SK-N-SH treated with all-trans-retinoic acid at 6 μM for 48 hours (cell line): ENCODE measurements around the gene EPB41L5.

ENCODE experiments used
- ATAC-seq: fragments of 200-7000 bp; cut with Tn5 transposase; 3 replicates; pipeline ENCODE4 v1.9.1; 2020; ENCODE audit warnings: mild to moderate bottlenecking, moderate library complexity
- ARNTL ChIP-seq: fragments of 450-650 bp; formaldehyde crosslinking; IDR thresholded peaks from 2 replicates; pipeline ENCODE4 v1.5.0; 2020; ENCODE audit warnings: low read depth, mild to moderate bottlenecking, moderate library complexity, borderline replicate concordance
- BACH2 ChIP-seq: fragments of 250-450 bp; sonication (Bioruptor Pico); IDR thresholded peaks from 2 replicates; pipeline ENCODE4 v1.9.0; 2021; ENCODE audit warnings: mild to moderate bottlenecking, borderline replicate concordance
- CSDC2 ChIP-seq: fragments of 250-450 bp; sonication (Bioruptor Pico); IDR thresholded peaks from 2 replicates; pipeline ENCODE4 v1.5.0; 2020; ENCODE audit warnings: mild to moderate bottlenecking, moderate library complexity
- ESRRG ChIP-seq: fragments of 250-450 bp; sonication (Bioruptor Pico); IDR thresholded peaks from 2 replicates; pipeline ENCODE4 v1.6.1; 2021; ENCODE audit warnings: mild to moderate bottlenecking
- GLIS3 ChIP-seq: fragments of 250-450 bp; sonication (Bioruptor Pico); IDR thresholded peaks from 2 replicates; pipeline ENCODE4 v1.5.0; 2020; ENCODE audit warnings: mild to moderate bottlenecking, moderate library complexity
- ISL1 ChIP-seq: fragments of 250-450 bp; sonication (Bioruptor Pico); IDR thresholded peaks from 2 replicates; pipeline ENCODE4 v2.1.2; 2022; ENCODE audit warnings: mild to moderate bottlenecking, moderate library complexity
- OSR1 ChIP-seq: fragments of 250-450 bp; sonication (Bioruptor Pico); IDR thresholded peaks from 2 replicates; pipeline ENCODE4 v1.8.0; 2022; ENCODE audit warnings: moderate library complexity, mild to moderate bottlenecking, inconsistent platforms
- PPARA ChIP-seq: fragments of 250-450 bp; sonication (Bioruptor Pico); IDR thresholded peaks from 2 replicates; pipeline ENCODE4 v1.5.0; 2020; ENCODE audit warnings: mild to moderate bottlenecking, borderline replicate concordance
- RARB ChIP-seq: fragments of 250-450 bp; sonication (Bioruptor Pico); IDR thresholded peaks from 2 replicates; pipeline ENCODE4 v1.8.0; 2021; ENCODE audit warnings: mild to moderate bottlenecking, moderate library complexity
- SNAI2 ChIP-seq: fragments of 250-450 bp; sonication (Bioruptor Pico); IDR thresholded peaks from 2 replicates; pipeline ENCODE4 v1.5.0; 2020; ENCODE audit warnings: mild to moderate bottlenecking, moderate library complexity
- ZFP3 ChIP-seq: fragments of 250-450 bp; sonication (Bioruptor Pico); IDR thresholded peaks from 2 replicates; pipeline ENCODE4 v1.5.0; 2020; ENCODE audit warnings: mild to moderate bottlenecking, moderate library complexity
- ZFP30 ChIP-seq: fragments of 450-650 bp; formaldehyde crosslinking; IDR thresholded peaks from 2 replicates; pipeline ENCODE4 v1.5.0; 2022; ENCODE audit warnings: mild to moderate bottlenecking, moderate library complexity
- ZNF565 ChIP-seq: fragments of 450-650 bp; formaldehyde crosslinking; conservative IDR thresholded peaks from 2 replicates; pipeline ENCODE4 v1.5.0; 2020; ENCODE audit warnings: low read depth, mild to moderate bottlenecking, moderate library complexity
- ZNF70 ChIP-seq: fragments of 450-650 bp; formaldehyde crosslinking; IDR thresholded peaks from 2 replicates; pipeline ENCODE4 v1.5.0; 2020; ENCODE audit warnings: mild to moderate bottlenecking, moderate library complexity
- ZNF8 ChIP-seq: fragments of 450-650 bp; formaldehyde crosslinking; IDR thresholded peaks from 2 replicates; pipeline ENCODE4 v1.5.0; 2020; ENCODE audit warnings: mild to moderate bottlenecking, moderate library complexity
- TF ChIP-seq, protein P1 (sequence below): fragments of 250-450 bp; sonication (Bioruptor Pico); IDR thresholded peaks from 2 replicates; pipeline ENCODE4 v1.5.1; 2021; ENCODE audit warnings: mild to moderate bottlenecking, moderate library complexity
- TF ChIP-seq, protein P2 (sequence below): fragments of 250-450 bp; sonication (Bioruptor Pico); IDR thresholded peaks from 2 replicates; pipeline ENCODE4 v1.8.0; 2020; ENCODE audit warnings: mild to moderate bottlenecking, moderate library complexity, borderline replicate concordance
- TF ChIP-seq, protein P3 (sequence below): fragments of 250-450 bp; sonication (Bioruptor Pico); IDR thresholded peaks from 2 replicates; pipeline ENCODE4 v1.8.0; 2021; ENCODE audit warnings: low read depth, mild to moderate bottlenecking, moderate library complexity, borderline replicate concordance
- TF ChIP-seq, protein P4 (sequence below): fragments of 250-450 bp; sonication (Bioruptor Pico); IDR thresholded peaks from 2 replicates; pipeline ENCODE4 v1.5.1; 2020; ENCODE audit warnings: low read depth, mild to moderate bottlenecking, moderate library complexity
- TF ChIP-seq, protein P5 (sequence below): fragments of 250-450 bp; sonication (Bioruptor Pico); IDR thresholded peaks from 2 replicates; pipeline ENCODE4 v1.5.0; 2020; ENCODE audit warnings: mild to moderate bottlenecking, moderate library complexity

EPB41L5 gene

DNA sequence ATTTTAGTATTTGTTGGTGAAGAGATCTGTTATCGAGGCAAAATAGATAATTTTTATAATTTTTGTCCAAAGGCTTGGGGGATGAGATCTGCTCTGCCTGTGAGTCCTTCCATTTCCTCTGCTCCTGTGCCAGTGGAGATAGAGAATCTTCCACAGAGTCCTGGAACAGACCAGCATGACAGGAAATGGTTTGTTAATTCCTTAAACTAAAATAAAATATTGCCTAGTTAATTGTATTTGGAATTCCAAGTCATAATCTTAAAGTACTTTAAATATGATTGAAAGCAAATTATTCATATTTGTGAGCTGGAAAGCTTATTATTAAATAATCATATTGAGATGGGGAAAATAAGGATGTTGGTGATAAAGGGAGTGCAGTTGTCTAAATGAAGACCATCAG lies 87.8 kb downstream of the EPB41L5 start (continued):
- TF ChIP-seq, protein P1, sequence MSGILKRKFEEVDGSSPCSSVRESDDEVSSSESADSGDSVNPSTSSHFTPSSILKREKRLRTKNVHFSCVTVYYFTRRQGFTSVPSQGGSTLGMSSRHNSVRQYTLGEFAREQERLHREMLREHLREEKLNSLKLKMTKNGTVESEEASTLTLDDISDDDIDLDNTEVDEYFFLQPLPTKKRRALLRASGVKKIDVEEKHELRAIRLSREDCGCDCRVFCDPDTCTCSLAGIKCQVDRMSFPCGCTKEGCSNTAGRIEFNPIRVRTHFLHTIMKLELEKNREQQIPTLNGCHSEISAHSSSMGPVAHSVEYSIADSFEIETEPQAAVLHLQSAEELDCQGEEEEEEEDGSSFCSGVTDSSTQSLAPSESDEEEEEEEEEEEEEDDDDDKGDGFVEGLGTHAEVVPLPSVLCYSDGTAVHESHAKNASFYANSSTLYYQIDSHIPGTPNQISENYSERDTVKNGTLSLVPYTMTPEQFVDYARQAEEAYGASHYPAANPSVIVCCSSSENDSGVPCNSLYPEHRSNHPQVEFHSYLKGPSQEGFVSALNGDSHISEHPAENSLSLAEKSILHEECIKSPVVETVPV (CRISPR knock-in tag) = peak; percentile 74
- 0 out of 2 replicates have a peak, but pooled peaks have one; percentile 10 for TF ChIP-seq SNAI2 (CRISPR knock-in tag)

DNA sequence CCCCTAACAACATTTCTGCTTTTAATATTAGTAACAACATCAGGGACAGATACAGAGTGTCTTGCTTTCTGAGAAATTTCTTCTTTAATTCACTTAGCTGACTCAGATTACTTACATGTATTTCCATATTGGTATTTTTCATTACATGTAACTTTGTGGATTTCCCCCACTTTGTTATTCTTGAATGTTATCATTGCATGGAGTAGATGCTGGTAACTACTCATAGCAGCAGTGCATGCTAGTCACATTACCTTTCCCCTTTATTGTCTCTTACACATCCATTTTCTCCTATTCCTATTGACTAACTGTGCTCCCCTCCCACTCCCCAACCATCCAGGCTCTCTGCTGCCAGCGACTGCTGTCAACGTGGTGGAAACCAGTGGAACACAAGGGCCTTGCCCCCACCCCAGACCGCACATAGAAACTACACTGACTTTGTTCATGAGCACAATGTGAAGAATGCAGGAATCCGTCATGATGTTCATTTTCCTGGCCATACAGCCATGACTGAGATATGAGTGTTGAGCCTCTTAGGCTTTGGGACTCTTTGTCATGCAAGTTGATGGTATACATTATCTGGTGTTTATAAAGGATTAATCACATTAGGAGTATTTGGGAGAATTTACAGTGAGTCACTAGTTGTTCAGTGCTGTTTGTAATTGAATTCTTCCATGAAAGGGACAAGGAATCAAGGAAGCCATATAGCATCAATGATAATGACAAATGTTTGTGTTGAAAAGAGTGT lies 91.0 kb downstream of the EPB41L5 start:
- ATAC-seq = peak; percentile 60; the same call in 2 of the 3 replicates
- TF ChIP-seq, protein P2, sequence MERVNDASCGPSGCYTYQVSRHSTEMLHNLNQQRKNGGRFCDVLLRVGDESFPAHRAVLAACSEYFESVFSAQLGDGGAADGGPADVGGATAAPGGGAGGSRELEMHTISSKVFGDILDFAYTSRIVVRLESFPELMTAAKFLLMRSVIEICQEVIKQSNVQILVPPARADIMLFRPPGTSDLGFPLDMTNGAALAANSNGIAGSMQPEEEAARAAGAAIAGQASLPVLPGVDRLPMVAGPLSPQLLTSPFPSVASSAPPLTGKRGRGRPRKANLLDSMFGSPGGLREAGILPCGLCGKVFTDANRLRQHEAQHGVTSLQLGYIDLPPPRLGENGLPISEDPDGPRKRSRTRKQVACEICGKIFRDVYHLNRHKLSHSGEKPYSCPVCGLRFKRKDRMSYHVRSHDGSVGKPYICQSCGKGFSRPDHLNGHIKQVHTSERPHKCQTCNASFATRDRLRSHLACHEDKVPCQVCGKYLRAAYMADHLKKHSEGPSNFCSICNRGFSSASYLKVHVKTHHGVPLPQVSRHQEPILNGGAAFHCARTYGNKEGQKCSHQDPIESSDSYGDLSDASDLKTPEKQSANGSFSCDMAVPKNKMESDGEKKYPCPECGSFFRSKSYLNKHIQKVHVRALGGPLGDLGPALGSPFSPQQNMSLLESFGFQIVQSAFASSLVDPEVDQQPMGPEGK = no peak
- TF ChIP-seq, protein P3, sequence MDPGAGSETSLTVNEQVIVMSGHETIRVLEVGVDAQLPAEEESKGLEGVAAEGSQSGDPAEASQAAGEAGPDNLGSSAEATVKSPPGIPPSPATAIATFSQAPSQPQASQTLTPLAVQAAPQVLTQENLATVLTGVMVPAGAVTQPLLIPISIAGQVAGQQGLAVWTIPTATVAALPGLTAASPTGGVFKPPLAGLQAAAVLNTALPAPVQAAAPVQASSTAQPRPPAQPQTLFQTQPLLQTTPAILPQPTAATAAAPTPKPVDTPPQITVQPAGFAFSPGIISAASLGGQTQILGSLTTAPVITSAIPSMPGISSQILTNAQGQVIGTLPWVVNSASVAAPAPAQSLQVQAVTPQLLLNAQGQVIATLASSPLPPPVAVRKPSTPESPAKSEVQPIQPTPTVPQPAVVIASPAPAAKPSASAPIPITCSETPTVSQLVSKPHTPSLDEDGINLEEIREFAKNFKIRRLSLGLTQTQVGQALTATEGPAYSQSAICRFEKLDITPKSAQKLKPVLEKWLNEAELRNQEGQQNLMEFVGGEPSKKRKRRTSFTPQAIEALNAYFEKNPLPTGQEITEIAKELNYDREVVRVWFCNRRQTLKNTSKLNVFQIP (CRISPR knock-in tag) = no peak
- no peak for TF ChIP-seq GLIS3 (CRISPR knock-in tag)
- 0 out of 2 replicates have a peak, but pooled peaks have one; percentile 23 for TF ChIP-seq CSDC2
- no peak for TF ChIP-seq PPARA (CRISPR knock-in tag)
- TF ChIP-seq ARNTL (CRISPR knock-in tag) = no peak
- no peak for TF ChIP-seq SNAI2 (CRISPR knock-in tag)
- no peak for TF ChIP-seq BACH2
- TF ChIP-seq, protein P4, sequence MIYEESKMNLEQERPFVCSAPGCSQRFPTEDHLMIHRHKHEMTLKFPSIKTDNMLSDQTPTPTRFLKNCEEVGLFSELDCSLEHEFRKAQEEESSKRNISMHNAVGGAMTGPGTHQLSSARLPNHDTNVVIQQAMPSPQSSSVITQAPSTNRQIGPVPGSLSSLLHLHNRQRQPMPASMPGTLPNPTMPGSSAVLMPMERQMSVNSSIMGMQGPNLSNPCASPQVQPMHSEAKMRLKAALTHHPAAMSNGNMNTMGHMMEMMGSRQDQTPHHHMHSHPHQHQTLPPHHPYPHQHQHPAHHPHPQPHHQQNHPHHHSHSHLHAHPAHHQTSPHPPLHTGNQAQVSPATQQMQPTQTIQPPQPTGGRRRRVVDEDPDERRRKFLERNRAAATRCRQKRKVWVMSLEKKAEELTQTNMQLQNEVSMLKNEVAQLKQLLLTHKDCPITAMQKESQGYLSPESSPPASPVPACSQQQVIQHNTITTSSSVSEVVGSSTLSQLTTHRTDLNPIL = no peak
- no peak for TF ChIP-seq ZNF8 (CRISPR knock-in tag)
- TF ChIP-seq ZNF70 (CRISPR knock-in tag) = no peak
- no peak for TF ChIP-seq ZFP3 (CRISPR knock-in tag)
- no peak for TF ChIP-seq ZFP30
- no peak for TF ChIP-seq ZNF565 (CRISPR knock-in tag)
- no peak for TF ChIP-seq ESRRG
- TF ChIP-seq, protein P1 (CRISPR knock-in tag) = no peak
- no peak for TF ChIP-seq RARB (CRISPR knock-in tag)
- peak; percentile 50 for TF ChIP-seq ISL1
- TF ChIP-seq, all 23 proteins: peak for 2

DNA sequence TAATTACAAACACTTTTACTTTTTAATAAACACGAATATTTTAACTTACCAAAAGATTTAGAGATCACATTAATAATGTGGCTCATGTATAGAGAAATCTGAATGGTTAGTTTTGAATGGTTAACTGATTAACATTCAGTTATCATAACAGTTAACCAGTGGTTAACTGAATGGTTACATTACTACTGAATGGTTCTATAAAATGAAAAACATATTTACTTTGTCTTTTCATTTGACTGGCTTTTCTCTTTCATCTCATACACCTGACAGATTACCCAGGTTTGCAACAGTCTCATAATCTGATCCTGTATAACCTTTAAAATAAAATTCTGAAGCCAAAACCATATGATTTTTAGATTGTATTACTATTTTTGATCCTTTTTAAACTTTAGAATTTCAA lies 91.9 kb downstream of the EPB41L5 start:
- ATAC-seq = no peak
- TF ChIP-seq ZFP30 (no peak), RARB (CRISPR knock-in tag) (no peak), ZNF70 (CRISPR knock-in tag) (no peak), SNAI2 (CRISPR knock-in tag) (no peak), OSR1 (CRISPR knock-in tag) (no peak), CSDC2 (no peak), ZFP3 (CRISPR knock-in tag) (no peak), ZNF565 (CRISPR knock-in tag) (no peak), ISL1 (no peak)
- TF ChIP-seq, protein P1 (CRISPR knock-in tag) = no peak
- TF ChIP-seq, protein P3 (CRISPR knock-in tag) = no peak
- TF ChIP-seq, protein P5, sequence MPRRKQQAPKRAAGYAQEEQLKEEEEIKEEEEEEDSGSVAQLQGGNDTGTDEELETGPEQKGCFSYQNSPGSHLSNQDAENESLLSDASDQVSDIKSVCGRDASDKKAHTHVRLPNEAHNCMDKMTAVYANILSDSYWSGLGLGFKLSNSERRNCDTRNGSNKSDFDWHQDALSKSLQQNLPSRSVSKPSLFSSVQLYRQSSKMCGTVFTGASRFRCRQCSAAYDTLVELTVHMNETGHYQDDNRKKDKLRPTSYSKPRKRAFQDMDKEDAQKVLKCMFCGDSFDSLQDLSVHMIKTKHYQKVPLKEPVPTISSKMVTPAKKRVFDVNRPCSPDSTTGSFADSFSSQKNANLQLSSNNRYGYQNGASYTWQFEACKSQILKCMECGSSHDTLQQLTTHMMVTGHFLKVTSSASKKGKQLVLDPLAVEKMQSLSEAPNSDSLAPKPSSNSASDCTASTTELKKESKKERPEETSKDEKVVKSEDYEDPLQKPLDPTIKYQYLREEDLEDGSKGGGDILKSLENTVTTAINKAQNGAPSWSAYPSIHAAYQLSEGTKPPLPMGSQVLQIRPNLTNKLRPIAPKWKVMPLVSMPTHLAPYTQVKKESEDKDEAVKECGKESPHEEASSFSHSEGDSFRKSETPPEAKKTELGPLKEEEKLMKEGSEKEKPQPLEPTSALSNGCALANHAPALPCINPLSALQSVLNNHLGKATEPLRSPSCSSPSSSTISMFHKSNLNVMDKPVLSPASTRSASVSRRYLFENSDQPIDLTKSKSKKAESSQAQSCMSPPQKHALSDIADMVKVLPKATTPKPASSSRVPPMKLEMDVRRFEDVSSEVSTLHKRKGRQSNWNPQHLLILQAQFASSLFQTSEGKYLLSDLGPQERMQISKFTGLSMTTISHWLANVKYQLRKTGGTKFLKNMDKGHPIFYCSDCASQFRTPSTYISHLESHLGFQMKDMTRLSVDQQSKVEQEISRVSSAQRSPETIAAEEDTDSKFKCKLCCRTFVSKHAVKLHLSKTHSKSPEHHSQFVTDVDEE (CRISPR knock-in tag) = no peak
- TF ChIP-seq, protein P2 = no peak
- TF ChIP-seq, all 23 proteins: peak for 0
